Parathyroid adenoma (tissue), 2 donors: ENCODE measurements around the gene CLRN3.

Experiments
- H2AFZ ChIP-seq: fragments of 300-600 bp; sonication (generic); one replicate; pipeline ENCODE4 v1.7.0; 2017; ENCODE audit warnings: antibody characterized with exemption, mild to moderate bottlenecking
- H3K27ac ChIP-seq: fragments of 300-600 bp; sonication (generic); one replicate; pipeline ENCODE4 v1.7.0; 2017
- H3K27me3 ChIP-seq: fragments of 300-600 bp; sonication (generic); one replicate; pipeline ENCODE4 v1.7.0; 2017; ENCODE audit warnings: low read length; ENCODE audit not compliant: control insufficient read depth, insufficient read depth
- H3K36me3 ChIP-seq: fragments of 300-600 bp; sonication (generic); one replicate; pipeline ENCODE4 v1.7.0; 2017; ENCODE audit warnings: low read length; ENCODE audit not compliant: control insufficient read depth, insufficient read depth
- H3K4me1 ChIP-seq: fragments of 300-600 bp; sonication (generic); one replicate; pipeline ENCODE4 v1.7.0; 2017; ENCODE audit warnings: control low read depth
- H3K4me2 ChIP-seq: fragments of 300-600 bp; sonication (generic); one replicate; pipeline ENCODE4 v1.7.0; 2017; ENCODE audit warnings: low read length
- H3K4me3 ChIP-seq: fragments of 300-600 bp; sonication (generic); one replicate; pipeline ENCODE4 v1.7.0; 2017; ENCODE audit warnings: low read depth, low read length
- H3K79me2 ChIP-seq: fragments of 300-600 bp; sonication (generic); one replicate; pipeline ENCODE4 v1.7.0; 2017; ENCODE audit warnings: control low read depth
- H3K9ac ChIP-seq: fragments of 300-600 bp; sonication (generic); one replicate; pipeline ENCODE4 v1.7.0; 2017; ENCODE audit warnings: mild to moderate bottlenecking
- H3K9me3 ChIP-seq: fragments of 300-600 bp; sonication (generic); one replicate; pipeline ENCODE4 v1.7.0; 2017; ENCODE audit warnings: low read length; ENCODE audit not compliant: control insufficient read depth
- CTCF ChIP-seq: fragments of 300-600 bp; sonication (generic); IDR thresholded peaks from one replicate; pipeline ENCODE4 v1.7.0; 2017; ENCODE audit warnings: antibody characterized with exemption, mild to moderate bottlenecking
- donor health status: primary hyperparathyroidism.

CLRN3 gene

GRCh38 chr10:127915324-127915723, 22.6 kb upstream of the CLRN3 start:
- H3K4me3 ChIP-seq, result no peak overlapping the region
- H3K4me2 ChIP-seq, result no peak overlapping the region
- no peak for TF ChIP-seq CTCF
- H2AFZ ChIP-seq, result no peak overlapping the region
- no peak overlapping the region for H3K27ac ChIP-seq
- H3K27me3 ChIP-seq, result no peaks in the 10 kb centered on the region
- no peaks in the 10 kb centered on the region for H3K4me1 ChIP-seq
- no peaks in the 10 kb centered on the region for H3K79me2 ChIP-seq
- no peaks in the 10 kb centered on the region for H3K36me3 ChIP-seq
- H3K9ac ChIP-seq, result no peak overlapping the region
- H3K9me3 ChIP-seq, result no peaks in the 10 kb centered on the region

DNA sequence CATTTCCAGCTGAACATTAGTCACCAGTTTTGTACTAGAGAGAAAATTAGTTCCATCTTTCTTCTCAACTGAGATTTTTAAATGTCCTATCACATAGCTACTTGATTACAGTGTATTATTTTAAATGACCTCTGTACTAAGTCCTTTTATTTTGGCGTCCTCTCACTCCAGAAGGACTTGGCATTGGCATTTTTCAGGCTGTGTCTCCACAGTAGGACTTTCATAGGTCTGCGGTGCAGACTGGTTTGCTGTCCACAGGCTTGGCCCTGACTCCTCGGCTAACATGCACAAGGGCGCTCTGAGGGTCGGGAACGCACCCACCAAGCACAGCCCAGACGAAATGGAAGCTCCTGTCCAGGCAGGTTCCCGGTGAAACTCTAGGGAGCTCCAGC, 20.6 kb upstream of the CLRN3 start:
- Histone ChIP-seq H3K4me3 (no peak overlapping the region), H3K27me3 (no peaks in the 10 kb centered on the region), H3K36me3 (no peaks in the 10 kb centered on the region), H3K4me2 (no peak overlapping the region), H3K9ac (no peak overlapping the region), H2AFZ (no peak overlapping the region), H3K27ac (no peak overlapping the region), H3K9me3 (no peaks in the 10 kb centered on the region), H3K79me2 (no peaks in the 10 kb centered on the region), H3K4me1 (no peaks in the 10 kb centered on the region)
- TF ChIP-seq CTCF, result no peak

DNA sequence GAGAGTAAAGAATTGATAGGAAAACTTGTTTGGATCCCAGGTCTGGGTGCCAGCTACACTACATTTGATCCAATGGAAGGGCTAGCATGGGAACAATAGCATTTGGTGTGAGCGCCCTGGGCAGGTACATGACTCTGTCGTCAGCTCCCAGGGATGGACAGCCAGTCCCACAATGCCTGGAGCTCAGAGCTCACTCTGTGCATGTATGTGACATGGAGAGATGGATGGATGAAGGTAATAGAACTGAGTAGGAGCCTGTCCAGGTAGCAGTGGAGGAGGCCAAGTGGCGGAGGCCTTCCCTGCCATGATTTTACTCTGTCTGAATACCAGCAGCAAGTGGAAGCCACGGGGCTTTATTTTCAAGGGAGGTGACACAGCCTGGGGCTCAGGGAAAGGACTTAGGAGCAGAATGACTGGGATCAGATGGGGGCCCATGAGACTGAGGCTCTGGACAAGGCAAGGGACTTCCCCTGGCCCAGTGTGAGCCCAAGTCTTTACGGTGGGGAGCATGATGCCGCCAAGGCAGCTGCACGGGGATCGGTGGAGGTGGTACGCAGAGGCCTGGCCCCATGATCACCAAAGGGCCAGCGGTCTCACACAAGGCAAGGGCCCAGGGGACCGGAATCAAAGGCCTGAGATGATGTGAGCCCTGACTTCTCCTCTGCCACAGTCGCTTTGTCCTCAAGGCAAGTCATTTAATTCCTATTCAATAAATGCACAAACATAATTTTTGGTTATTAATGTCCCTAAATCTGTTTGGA, 20.0 kb upstream of the CLRN3 start:
- H3K4me3 ChIP-seq, result no peak overlapping the region
- H3K4me2 ChIP-seq, result no peak overlapping the region
- no peak for TF ChIP-seq CTCF
- no peaks in the 10 kb centered on the region for H3K79me2 ChIP-seq
- no peaks in the 10 kb centered on the region for H3K4me1 ChIP-seq
- H2AFZ ChIP-seq, result no peak overlapping the region
- H3K27ac ChIP-seq, result no peak overlapping the region
- no peak overlapping the region for H3K9ac ChIP-seq
- no peaks in the 10 kb centered on the region for H3K36me3 ChIP-seq
- H3K9me3 ChIP-seq, result no peaks in the 10 kb centered on the region
- no peaks in the 10 kb centered on the region for H3K27me3 ChIP-seq

DNA sequence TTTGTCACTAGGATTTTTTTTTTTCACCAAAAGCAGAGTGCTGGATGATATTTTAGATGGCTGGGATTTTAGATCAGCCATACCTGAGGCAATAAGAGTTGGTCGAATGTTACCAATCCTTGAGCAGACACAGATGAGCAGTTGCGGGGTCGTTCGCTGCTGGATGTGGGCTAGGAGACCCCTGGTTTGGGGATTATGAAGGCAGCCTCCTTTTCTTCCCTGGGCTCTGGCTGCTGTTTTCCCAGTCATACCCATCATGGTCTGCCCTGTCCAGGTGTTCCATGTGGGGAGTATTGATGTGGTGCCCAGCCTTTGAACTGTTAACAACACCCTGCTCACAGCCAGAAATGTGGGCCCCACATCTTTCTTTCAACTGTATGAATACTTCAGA, 19.1 kb upstream of the CLRN3 start:
- no peak overlapping the region for H2AFZ ChIP-seq
- no peaks in the 10 kb centered on the region for H3K4me1 ChIP-seq
- no peak overlapping the region for H3K9ac ChIP-seq
- no peak for TF ChIP-seq CTCF
- H3K4me2 ChIP-seq, result no peak overlapping the region
- no peaks in the 10 kb centered on the region for H3K79me2 ChIP-seq
- H3K4me3 ChIP-seq, result no peak overlapping the region
- no peaks in the 10 kb centered on the region for H3K9me3 ChIP-seq
- H3K27ac ChIP-seq, result no peak overlapping the region
- no peaks in the 10 kb centered on the region for H3K27me3 ChIP-seq
- H3K36me3 ChIP-seq, result no peaks in the 10 kb centered on the region

DNA sequence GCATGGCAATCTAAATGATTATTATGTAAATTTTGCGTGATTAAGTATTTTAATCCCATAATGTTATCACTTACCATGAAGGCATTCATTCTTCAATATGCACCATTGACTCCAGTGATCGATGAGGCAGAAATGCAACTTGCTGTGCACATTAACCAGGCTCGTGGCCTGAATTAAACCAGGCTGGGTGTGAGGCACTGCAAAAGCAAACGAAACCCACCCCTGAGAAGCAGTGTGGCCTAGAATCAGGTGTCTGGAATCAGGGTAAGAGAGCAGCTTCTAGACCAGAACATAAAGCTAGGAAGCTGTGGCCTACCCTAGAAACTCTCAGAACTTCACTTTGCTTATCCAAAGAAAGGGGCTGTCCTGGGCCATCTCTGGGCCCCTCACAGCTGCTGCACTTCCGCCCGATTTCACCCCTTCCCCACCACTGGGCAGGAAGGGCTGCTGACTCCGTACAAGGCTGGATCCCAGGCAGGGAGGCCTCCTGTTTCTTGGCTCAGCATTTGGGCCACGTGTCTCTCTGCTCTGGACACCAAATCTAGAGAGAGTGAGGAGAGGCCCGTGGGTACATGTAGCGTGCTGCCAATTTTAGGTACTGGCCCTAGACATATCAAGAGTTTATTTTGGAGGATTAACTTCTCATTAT, 18.6 kb upstream of the CLRN3 start:
- Histone ChIP-seq H3K9ac (no peak overlapping the region), H3K4me2 (no peak overlapping the region), H3K27me3 (no peaks in the 10 kb centered on the region), H3K27ac (no peak overlapping the region), H3K4me1 (no peaks in the 10 kb centered on the region), H3K36me3 (no peaks in the 10 kb centered on the region), H3K9me3 (no peaks in the 10 kb centered on the region), H3K79me2 (no peaks in the 10 kb centered on the region), H2AFZ (no peak overlapping the region), H3K4me3 (no peak overlapping the region)
- TF ChIP-seq CTCF, result no peak
